SIG-M5 (cell line): Measurements from ENCODE around the gene ANAPC2.

Experiments used
- DNase-seq: peaks from one replicate; lab custom pipeline; 2025; lab: John Stamatoyannopoulos, UW

ANAPC2 gene, protein sequence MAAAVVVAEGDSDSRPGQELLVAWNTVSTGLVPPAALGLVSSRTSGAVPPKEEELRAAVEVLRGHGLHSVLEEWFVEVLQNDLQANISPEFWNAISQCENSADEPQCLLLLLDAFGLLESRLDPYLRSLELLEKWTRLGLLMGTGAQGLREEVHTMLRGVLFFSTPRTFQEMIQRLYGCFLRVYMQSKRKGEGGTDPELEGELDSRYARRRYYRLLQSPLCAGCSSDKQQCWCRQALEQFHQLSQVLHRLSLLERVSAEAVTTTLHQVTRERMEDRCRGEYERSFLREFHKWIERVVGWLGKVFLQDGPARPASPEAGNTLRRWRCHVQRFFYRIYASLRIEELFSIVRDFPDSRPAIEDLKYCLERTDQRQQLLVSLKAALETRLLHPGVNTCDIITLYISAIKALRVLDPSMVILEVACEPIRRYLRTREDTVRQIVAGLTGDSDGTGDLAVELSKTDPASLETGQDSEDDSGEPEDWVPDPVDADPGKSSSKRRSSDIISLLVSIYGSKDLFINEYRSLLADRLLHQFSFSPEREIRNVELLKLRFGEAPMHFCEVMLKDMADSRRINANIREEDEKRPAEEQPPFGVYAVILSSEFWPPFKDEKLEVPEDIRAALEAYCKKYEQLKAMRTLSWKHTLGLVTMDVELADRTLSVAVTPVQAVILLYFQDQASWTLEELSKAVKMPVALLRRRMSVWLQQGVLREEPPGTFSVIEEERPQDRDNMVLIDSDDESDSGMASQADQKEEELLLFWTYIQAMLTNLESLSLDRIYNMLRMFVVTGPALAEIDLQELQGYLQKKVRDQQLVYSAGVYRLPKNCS

DNA sequence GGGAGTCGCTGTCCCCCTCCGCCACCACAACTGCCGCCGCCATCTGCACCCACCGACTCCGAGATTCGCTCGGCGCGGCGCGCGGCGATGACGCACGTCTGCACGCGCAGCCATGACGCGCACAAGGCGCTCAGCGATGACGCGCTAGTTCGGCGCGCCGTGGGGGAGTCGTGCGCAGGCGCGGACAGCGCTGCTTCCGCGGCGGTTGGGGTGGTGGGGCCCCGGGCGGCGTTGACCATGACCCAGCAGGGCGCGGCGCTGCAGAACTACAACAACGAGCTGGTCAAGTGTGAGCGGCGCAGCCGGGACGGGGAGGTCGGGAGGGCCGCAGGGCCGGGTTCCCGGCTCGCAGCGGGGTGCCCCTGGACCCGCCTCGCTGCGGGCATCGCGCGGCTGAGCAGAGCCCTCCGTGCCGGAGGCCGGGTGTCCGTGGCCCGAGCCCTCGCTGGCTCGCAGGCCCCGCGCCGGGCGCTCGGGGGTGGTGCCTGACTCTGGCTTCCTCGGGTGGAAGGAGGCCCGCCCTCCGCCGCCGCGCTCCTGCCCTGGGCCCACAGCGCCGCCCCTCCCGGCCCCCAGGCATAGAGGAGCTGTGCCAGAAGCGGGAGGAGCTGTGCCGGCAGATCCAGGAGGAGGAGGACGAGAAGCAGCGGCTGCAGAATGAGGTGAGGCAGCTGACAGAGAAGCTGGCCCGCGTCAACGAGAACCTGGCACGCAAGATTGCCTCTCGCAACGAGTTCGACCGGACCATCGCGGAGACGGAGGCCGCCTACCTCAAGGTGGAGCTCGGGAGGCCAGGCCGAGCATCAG is at the start of gene ANAPC2, which contains the start of gene SSNA1:
Gene ANAPC2 (minus strand): TSS at position 71 of the 807 bp plus-strand sequence. CDS start 28 bp downstream, at position 43.
Gene SSNA1 (plus strand): TSS at position 187 of the 807 bp plus-strand sequence. CDS start 51 bp downstream, at position 238.
- peak; percentile 2 for DNase-seq

DNA sequence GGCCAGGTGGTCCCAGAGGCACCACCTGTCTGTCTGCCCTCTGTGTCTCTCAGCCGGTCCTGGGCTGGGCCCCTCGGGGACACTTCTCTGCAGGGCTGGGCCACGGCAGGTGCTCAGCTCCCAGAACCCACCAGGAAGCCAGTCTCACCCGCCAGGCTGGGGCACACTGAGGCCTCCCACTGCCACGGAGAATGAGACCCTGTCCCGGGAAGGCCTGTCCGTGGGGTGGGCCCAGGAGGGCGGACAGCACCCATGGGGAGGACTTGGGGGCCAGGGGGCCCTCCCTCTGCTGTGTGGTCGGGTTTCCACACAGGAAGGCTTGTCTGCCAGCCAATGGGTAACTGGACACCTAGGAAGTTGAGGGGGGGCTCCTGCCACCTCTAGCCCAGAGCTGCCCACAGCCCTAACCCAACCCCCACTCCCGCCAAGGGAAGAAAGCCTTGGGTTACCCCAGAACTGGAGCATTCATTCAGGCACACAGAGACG is 48.6 kb upstream of the ANAPC2 start:
- no peak for DNase-seq

DNA sequence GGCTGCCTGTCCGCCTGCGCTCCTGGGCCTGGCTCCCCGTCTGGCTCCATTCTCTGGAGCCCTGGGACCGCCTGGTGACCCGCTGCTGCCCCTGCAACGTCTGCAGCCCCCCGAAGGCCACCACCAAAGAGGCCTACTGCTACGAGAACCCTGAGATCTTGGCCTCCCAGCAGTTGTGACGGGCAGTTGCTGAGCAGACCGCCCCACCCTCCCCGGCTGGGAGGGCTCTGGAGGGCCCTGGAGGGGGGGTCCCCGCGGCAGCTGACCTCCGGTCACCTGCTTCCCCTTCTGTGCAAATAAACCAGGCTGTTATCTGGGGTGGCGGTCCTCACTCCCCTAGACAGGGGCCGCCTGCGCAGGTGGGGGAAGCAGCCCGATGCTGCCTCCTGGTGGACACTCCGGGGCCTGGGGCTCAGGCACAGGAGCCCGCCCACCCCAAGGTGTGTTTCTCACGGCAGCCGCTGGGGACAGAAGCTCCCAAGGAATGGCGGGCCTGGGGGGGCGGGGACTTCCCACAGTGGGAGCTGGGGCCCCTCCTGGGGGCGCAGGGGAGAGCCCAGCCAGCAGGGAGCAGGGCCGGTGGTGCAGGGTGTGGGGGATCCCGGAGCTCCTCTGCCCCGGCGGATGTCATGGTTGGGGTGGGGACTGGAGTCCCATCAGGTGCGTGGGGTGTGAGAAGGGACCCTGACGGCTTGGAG is 48.0 kb upstream of the ANAPC2 start:
- DNase-seq = no peak

DNA sequence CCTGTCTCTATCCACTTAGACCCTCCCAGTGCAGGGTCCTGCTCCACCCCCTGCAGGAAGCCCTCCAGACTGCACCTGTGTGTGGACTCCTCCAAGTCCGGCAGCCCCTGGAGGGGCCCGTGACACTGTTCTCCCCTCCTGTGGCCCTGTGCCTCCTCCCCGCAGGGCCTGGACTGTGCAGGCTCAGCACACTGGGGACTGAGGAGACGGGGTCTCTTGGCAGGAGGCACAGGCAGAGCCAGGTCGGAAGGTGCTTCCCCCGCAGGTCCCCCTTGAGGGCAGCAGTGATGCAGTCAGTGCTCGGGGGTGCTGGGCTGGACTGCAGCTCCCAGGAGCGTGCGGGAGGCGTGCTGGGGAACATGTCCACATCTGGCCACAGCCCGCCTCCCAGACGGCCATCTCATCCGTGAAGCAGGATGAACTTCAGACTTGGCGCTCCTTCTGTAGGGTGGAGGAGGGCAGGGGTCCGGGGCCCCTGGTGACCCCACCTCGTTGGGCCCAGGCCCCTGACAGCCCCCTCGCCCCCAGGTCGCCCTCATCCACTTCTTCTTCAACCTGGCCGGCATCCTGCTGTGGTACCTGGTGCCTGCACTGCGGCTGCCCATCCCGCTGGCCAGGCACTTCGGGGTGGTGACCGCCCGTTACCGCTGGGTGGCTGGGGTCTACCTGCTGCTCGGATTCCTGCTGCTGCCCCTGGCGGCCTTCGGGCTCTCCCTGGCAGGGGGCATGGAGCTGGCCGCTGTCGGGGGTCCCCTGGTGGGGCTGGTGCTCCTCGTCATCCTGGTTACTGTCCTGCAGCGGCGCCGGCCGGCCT is 47.3 kb upstream of the ANAPC2 start:
- DNase-seq = no peak

DNA sequence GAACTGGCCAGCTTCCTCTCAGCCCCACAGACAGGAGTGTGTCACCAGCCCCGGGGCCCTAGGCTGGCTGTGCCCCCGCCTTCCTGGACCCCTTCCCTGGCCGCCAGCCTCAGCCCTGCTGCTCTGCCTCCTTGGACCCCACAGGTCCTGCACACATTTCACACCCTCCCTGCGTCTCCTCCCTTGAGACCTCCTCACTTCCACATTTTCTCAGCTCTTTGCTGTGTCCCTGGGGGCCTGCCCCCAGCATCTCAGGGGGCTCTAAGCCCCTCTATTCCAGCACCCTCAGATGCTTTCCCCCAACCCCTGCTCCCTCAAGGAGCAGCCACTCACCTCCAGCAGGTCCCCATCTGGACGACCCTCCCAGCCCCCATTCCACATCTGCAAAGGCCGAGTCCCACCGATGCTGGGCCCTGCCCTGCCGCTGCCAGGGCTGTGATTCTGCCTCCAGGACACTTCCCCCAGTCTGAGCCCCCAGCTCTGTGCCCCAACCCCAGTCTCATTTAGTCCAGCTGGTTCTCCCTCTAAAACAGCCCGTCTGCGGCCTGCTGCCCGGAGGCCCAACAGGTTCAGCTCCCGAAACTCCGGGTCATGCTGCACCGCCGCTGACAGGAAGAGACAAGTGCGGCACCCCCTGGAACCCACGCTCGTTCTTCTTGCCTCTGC is 46.5 kb upstream of the ANAPC2 start:
- DNase-seq = no peak

DNA sequence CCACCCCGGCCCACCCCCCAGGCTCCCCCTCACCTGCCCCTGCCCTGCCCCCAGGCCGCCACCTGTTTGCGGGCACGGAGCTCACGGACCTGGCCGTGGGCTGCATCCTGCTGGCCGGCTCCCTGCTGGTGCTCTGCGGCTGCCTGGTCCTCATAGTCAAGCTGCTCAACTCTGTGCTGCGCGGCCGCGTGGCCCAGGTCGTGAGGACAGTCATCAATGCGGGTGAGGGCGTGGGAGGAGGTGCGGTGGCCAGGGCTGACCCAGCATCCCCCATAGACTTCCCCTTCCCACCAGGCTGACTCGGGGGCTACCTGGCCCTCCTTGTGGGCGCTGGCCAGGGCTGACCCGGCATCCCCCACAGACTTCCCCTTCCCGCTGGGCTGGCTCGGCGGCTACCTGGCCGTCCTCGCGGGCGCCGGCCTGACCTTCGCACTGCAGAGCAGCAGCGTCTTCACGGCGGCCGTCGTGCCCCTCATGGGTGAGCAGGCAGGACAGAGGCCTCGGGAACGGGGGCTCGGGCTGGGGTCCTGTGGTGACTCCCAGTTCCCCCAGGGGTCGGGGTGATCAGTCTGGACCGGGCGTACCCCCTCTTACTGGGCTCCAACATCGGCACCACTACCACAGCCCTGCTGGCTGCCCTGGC is 45.8 kb upstream of the ANAPC2 start:
- DNase-seq = no peak

DNA sequence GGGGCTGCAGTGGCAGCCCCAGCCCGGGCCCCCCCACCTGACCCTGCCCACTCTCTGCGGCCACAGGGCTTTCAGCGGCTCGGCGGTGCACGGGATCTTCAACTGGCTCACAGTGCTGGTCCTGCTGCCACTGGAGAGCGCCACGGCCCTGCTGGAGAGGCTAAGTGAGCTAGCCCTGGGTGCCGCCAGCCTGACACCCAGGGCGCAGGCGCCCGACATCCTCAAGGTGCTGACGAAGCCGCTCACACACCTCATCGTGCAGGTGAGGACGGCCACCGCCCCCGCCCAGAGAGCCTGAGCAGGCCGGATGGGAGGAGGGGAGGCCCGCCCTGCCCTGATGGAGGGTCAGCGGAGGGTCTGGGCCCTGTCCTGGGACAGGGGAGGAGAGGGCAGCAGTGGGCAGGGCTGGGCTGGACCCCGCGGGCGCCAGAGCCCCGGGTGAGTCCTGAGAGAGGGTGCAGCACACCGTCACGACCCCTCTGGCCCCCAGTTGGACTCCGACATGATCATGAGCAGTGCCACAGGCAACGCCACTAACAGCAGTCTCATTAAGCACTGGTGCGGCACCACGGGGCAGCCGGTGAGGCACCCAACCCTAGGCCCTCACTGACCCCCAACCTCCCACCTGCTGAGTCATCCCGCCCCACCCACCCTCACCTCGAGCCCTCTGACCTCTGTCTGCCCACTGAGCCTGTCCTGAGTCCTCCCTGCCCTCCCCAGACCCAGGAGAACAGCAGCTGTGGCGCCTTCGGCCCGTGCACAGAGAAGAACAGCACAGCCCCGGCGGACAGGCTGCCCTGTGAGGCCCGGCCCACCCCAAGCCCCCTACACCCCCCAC is 45.0 kb upstream of the ANAPC2 start:
- DNase-seq = no peak

DNA sequence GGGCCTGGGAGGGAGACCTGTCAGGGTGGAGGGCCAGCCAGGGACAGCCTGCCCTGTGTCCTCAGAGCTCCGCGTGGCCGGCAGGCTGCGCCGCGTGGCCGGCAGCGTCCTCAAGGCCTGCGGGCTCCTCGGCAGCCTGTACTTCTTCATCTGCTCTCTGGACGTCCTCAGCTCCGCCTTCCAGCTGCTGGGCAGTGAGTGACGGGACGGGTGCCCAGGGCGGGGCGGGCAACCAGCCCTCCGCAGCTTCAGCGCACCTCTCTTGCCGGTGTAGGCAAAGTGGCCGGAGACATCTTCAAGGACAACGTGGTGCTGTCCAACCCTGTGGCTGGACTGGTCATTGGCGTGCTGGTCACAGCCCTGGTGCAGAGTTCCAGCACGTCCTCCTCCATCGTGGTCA is 44.1 kb upstream of the ANAPC2 start:
- DNase-seq = no peak

DNA sequence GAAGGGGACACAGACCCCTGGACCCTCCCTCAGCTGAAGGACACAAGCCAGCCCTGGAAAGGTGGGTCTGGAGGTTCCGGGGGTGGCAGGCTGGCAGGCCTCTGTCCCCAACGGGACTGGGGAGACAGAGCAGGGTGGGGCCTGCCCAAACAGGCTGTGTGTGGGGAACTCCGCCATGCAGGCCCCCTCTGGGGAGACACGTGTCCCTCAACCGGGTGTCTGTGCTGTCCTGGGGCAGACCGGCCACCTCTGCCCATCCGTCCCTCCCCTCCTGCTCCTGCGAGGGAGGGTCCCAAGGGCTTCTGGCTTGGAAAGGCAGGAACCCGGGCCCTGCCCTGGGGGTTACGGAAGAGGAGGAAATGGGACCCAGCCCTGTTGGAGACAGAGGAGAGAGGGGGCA is 43.7 kb upstream of the ANAPC2 start:
- no peak for DNase-seq

DNA sequence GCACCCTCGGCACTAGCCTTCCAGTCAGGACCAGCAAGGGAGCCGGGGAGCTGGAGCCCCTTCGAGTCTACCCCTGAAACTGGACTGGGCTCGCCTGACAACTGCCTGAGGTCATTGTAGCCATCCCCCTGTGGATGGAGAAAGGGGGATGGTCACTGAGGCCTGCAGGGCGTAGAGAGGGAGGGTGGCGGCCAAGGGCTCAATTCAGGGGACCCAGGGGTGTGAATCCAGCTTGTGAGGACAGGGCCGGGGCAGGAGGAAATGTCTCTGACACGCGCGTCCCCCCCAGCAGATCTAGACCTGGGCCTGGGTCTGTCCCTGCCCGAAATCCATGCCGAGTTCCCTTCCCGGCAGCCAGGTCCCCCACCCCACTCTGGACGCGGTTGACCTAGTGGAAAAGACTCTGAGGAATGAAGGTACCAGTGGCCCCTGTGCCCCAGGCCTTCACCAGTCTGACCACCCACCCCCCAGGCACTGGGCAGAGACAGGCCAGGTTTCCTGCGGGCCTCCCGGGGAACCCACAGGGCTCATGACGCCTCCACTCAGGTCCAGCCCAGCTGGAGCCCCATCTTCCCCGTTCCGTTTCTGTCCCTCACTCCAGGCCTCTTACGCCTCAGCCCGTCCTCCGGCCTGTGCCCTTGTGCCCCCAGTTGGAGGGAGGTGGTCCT is 43.1 kb upstream of the ANAPC2 start:
- DNase-seq = no peak

DNA sequence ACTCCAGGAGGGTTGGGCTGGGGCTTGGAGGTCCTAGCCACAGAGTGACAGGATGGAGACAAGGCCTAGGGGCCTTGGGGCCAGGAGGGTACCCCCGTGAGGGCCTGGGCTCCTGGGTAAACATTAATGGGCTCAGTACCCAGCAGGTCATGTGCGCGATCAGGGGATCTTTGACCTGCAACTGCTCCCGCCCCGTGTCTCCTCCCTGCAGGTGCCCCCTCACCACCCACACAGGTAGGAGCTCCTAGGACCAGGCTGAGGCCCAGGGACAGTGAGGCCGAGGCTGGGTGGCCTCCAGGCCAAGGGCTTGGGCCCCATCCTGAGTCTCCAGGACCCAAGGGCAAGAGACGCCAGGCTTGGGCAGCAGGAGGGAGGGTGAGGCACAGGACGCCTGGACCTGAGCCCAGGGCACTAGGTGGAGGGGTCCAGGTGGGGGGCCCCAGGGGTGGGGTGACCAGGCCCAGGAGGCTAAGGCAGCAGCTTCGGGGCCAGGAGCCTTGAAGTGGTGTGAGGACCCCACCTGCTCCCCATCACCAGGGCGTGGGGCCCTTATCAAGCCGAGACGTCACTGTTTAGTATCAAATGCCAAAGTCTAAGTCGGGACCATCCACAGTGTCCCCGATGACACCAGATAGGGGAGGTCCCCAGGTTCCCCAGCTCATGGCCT is 42.5 kb upstream of the ANAPC2 start, which contains the start of gene SLC34A3:
Gene SLC34A3 (plus strand): TSS at position 197 of the 667 bp plus-strand sequence. CDS start 802 bp downstream, outside the sequence.
- DNase-seq = no peak

DNA sequence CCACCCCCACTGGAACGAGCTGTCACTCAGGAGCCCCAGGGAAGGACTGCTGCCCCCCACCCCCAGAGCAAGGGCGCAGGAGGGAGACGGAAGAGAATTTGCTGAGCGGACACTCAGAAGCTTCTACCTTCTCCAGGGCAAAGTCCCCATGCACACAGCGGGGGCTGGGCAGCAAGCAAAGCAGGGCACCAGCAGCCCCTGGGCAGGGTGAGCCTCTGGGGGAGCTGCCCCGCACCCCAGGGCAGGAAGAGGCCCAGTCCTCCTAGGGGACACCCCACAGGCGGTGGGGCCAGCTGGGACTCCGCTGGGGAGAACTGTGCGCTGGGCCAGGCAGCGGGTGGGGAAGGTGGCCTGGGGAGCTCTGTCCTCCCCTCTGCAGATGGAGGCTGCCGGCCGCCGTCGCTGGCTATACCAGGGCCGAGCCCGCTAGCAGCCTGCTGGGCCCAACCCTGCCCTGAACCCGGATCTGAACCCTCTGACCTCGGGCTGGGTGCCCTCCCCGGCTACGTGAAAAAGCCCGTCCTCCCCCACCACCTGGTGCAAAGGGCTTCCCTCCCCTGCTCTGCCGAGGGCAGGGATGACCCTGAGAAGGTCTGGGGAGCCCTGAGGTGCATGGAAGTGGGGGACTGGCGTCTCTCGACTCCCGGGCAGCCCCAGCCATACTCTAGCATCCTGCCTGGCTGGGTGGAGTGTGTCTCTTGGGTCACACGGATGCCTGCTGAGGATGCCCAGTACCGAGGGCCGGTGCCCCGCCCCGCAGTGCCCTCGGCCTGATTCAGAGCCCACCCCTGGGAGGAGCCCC is 41.7 kb upstream of the ANAPC2 start:
- no peak for DNase-seq

DNA sequence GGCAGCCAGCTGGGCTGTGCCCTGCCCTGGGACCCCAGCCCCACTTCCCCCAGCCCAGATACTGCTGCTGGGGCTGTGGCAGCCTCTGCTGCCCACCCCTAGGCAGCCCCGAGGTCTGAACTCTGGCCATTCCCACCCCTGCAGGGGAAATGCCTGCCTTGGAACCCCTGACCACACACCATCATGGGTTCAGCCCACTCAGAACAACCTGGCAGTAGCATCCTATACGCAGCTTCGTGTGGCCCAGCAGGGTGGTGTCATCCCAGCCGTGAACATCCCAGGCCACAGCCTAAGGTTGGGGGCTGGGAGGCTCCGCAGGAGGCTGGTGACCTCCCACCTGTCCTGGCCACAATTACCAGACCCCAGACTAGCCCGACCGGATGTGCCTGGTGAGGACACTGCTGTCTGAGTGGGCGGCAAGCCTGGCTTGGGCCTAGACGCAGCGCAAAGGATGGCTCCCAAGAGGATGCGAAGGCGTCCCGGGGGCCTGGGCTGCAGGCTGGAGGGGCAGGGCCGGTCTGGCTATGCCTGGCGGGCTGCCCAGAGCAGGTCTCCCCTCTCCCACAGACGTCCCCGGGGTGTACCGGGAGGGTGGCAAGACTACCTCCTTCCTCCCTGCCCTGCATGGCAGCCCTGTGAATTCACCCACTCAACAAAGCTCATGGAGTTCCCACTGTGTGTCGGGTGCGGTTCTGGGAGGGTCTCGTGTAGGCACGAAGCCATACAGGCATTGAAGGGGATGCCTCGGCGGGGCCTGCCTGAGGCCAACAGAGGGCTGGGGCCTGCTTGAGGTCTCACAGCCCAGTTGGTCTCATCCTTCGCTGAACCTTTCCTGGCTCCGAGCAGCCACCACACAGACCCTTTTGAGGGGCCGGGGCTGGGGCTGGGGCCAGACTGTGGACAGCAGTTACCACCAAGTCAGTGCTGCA is 40.9 kb upstream of the ANAPC2 start:
- no peak for DNase-seq

DNA sequence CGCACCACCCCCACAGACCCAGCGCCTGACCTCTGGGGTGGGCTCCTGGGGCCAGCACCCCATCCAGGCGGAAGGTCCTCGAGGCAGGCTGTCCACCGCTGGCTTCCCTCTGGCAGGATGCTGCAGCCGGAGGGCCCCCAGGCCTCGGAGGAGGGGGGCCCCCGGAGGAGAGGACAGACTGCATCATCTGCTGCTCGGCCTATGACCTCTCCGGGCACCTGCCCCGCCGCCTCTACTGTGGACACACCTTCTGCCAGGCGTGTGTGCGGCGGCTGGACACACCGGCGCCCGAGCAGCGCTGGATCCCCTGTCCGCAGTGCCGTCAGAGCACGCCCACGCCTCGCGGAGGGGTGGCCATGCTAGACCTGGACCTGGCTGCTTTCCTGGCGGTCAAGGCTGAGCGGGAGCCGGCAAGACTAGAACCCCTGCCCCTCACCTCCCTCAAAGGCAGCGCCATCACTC is 40.2 kb upstream of the ANAPC2 start:
- no peak for DNase-seq

DNA sequence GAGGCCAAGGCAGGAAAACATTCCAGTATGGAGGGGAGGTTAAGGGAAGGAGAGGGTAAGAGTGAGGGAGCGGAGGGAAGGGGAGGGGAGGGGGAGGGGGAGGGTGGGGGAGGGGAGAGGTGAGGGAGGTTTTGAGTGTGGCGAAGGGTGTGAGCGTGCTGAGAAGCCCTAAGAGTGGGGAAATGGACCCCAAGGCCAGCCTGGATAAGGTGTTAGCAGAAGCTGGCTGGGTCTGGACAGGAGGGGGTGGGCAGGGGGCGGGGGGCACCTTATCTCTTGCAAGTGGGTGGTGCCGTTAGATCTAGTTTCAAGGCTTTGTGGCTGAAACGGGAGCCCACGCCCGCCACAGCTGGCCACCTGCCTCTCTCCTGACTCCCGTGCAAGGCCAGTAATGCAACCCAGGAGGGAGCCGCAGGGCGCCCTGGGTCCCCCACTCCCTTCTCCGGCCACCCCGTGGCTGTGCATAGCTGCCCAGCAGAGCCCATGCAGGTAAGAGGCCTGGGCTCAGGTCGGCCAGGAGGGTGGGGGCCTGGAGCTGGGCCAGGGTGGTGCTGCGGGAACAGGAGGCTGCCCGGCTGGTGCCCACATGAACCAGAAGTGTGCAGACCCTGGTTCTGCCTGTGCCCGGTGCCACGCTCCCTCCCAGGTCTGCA is 39.6 kb upstream of the ANAPC2 start:
- DNase-seq = no peak
